ENCODE results near the gene IPO11. TPM values are rescaled to one million over a fixed set of nuclear protein-coding genes. Genes with fewer than 3 reads are reported as not detected.

Gene IPO11
- total RNA-seq, result 22.4 and 23.9 TPM in 2 replicates

DNA sequence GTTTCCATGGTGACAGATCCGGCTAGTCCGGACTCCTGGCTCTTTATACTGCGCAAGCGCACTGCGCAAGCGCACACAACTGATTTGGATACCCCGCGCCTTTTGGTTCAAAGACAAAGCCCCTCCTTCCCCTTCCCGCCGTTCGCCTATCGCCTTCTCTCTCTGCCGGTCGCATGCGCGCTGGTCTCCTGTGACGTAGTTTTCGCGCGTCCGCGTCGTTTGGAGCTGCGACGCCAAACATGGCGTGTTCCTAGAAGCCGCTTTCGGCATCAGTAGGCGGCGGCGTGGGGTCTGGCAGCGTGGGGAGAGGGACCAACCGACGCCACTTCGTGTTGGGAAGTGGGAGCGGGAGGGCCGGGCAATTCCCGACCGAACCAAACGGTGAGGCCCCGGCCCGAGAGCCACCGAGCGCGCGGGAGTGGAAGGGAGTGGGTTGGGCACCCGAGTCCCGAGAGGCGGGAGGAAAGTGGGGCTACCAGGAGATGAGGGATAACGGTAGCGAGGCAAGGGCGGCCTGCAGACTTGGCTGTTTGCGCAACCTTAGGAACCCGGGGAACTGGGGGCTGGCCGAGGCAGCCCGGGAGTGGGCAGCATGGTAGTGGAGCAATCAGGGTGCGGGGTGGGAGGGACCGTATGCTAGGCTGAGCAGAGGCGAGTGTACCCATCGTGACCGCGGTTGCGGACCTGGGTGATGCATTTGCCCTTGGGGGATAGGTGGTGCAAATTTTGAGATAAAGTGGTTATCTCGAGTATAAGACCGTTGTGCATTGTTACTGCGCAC, at the start of gene IPO11:
Gene IPO11 (plus strand): TSS at position 215 of the 781 bp plus-strand sequence. CDS start 24,517 bp downstream, outside the sequence.
- TF ChIP-seq, protein P1, sequence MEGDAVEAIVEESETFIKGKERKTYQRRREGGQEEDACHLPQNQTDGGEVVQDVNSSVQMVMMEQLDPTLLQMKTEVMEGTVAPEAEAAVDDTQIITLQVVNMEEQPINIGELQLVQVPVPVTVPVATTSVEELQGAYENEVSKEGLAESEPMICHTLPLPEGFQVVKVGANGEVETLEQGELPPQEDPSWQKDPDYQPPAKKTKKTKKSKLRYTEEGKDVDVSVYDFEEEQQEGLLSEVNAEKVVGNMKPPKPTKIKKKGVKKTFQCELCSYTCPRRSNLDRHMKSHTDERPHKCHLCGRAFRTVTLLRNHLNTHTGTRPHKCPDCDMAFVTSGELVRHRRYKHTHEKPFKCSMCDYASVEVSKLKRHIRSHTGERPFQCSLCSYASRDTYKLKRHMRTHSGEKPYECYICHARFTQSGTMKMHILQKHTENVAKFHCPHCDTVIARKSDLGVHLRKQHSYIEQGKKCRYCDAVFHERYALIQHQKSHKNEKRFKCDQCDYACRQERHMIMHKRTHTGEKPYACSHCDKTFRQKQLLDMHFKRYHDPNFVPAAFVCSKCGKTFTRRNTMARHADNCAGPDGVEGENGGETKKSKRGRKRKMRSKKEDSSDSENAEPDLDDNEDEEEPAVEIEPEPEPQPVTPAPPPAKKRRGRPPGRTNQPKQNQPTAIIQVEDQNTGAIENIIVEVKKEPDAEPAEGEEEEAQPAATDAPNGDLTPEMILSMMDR (IDR thresholded peaks at IDR 0.05; ENCODE audit: insufficient read depth, low read length, severe bottlenecking), result no peak
- FAIRE-seq, result peak; percentile 80
- Histone ChIP-seq H3K36me3 (ENCODE audit: control insufficient read depth, insufficient read depth, low read length) (no peaks in the 10 kb centered on the region), H3K4me3 (ENCODE audit: low read depth, low read length) (peak within 1 kb of the TSS; percentile 63), H3K27me3 (ENCODE audit: control insufficient read depth, insufficient read depth, low read length) (no peaks in the 10 kb centered on the region)
- DNase-seq (ENCODE audit: low read depth), result peak; percentile 98

DNA sequence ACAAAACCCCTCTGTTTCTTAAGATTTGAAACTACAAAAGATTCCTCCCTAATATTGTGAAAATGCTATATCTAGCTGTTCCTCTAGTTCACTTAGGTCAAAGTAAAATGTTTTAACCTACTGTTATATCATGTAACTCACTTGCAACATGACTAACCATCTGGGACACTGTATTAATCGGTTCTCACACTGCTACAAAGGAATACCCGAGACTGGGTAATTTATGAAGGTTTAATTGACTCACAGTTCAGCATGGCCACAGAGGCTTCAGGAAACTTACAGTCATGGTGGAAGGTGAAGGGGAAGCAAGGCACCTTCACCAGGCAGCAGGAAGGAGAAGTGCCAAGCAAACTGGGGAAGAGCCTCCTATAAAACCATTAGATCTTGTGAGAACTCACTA, 43.5 kb upstream of the IPO11 start:
- Histone ChIP-seq H3K27me3 (ENCODE audit: control insufficient read depth, insufficient read depth, low read length) (no peaks in the 10 kb centered on the region), H3K4me3 (ENCODE audit: low read depth, low read length) (no peak overlapping the region), H3K36me3 (ENCODE audit: control insufficient read depth, insufficient read depth, low read length) (peaks cover 6% of the 10 kb centered on the region)
- FAIRE-seq (no peak), DNase-seq (ENCODE audit: low read depth) (no peak)
- TF ChIP-seq, protein P1 (IDR thresholded peaks at IDR 0.05; ENCODE audit: insufficient read depth, low read length, severe bottlenecking), result no peak

DNA sequence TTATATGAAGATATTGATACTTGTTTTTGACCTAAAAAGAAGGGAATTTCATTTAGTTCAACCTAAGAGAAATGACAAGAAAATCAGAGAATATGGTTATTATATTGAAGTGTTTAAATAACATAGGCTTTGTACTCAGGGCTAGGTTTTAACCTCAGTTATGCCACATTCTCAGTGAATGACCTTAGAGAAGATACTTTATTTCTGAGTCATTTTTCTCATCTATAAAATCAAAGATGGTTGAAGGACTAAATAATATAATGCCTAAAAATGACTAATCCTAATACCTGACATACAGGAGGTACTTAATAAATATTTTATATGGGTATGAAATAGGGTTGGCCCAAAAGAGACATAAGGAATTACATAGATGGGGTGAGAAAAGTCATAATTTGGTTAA, 41.2 kb upstream of the IPO11 start:
- TF ChIP-seq, protein P1 (IDR thresholded peaks at IDR 0.05; ENCODE audit: insufficient read depth, low read length, severe bottlenecking), result no peak
- Histone ChIP-seq H3K27me3 (ENCODE audit: control insufficient read depth, insufficient read depth, low read length) (no peaks in the 10 kb centered on the region), H3K36me3 (ENCODE audit: control insufficient read depth, insufficient read depth, low read length) (peaks cover 6% of the 10 kb centered on the region), H3K4me3 (ENCODE audit: low read depth, low read length) (no peak overlapping the region)
- peak; percentile 12 for DNase-seq (ENCODE audit: low read depth)
- no peak for FAIRE-seq

DNA sequence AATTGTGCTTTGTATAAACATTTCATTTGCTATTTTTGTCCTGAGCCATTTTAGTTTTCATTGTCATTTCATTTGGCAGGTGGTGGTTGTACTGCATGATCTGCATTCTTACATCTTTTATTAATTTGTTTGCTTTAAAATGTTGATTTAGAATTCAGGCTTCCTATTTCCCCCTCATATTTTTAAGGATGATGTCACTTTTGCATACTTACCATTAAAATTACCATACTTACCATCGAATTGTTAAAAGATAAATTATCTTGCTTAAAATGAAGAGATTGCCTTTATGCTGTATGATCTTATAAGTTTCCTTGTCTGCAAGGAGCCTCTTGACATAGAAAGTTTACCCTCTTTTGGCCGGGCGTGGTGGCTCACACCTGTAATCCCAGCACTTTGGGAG, 40.0 kb upstream of the IPO11 start:
- DNase-seq (ENCODE audit: low read depth) (no peak), FAIRE-seq (no peak)
- Histone ChIP-seq H3K27me3 (ENCODE audit: control insufficient read depth, insufficient read depth, low read length) (no peaks in the 10 kb centered on the region), H3K4me3 (ENCODE audit: low read depth, low read length) (no peak overlapping the region), H3K36me3 (ENCODE audit: control insufficient read depth, insufficient read depth, low read length) (peaks cover 6% of the 10 kb centered on the region)
- TF ChIP-seq, protein P1 (IDR thresholded peaks at IDR 0.05; ENCODE audit: insufficient read depth, low read length, severe bottlenecking), result no peak

DNA sequence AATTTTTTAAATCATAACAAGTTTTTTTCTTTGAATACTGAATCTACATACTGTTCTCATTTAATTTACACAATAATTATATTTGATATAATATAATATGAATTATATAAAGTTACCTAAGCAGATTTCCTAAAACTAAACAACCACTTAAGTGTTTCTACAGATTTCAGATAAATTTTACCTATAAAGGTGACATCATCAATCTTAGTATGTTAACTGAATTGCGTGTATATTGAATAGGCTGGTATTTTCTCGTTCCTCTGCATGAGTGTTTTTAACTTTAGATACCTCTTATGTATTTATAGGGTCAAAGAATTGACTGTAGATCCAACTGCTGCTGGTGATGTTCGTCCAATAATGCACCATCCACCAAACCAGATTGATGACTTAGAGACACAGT, 39.2 kb upstream of the IPO11 start:
- no peak for FAIRE-seq
- peaks cover 8% of the 10 kb centered on the region for H3K36me3 ChIP-seq (ENCODE audit: control insufficient read depth, insufficient read depth, low read length)

More for the DNA sequence above, 39.2 kb upstream of the IPO11 start:
- no peaks in the 10 kb centered on the region for H3K27me3 ChIP-seq (ENCODE audit: control insufficient read depth, insufficient read depth, low read length)
- TF ChIP-seq, protein P1 (IDR thresholded peaks at IDR 0.05; ENCODE audit: insufficient read depth, low read length, severe bottlenecking), result no peak
- H3K4me3 ChIP-seq (ENCODE audit: low read depth, low read length), result no peak overlapping the region
- DNase-seq (ENCODE audit: low read depth), result no peak

All from bronchial epithelial cell (primary cell).